Hepatocyte (in vitro differentiated cells): ENCODE data around the gene NUB1.

Experiments used
- CTCF ChIP-seq: fragments of 200-600 bp; sonication (generic); IDR thresholded peaks from 2 replicates; pipeline ENCODE4 v1.5.1; 2016; ENCODE audit warnings: antibody characterized with exemption, mild to moderate bottlenecking; ENCODE audit not compliant: poor library complexity
- EZH2 ChIP-seq: fragments of 200-600 bp; sonication (generic); IDR thresholded peaks from 2 replicates; pipeline ENCODE4 v1.6.1; 2016; ENCODE audit warnings: antibody characterized with exemption, mild to moderate bottlenecking, borderline replicate concordance

GRCh38 chr7:151361193-151361959 lies 19.8 kb downstream of the NUB1 start:
- TF ChIP-seq CTCF (no peak), EZH2 (no peak)
